HG02571 (cell line): ENCODE measurements around the gene IL1R2.

ENCODE experiments used
- ATAC-seq: cut with Tn5 transposase; IDR thresholded peaks from one replicate; pipeline ENCODE4 v1.9.1; 2021; ENCODE audit warnings: mild to moderate bottlenecking, moderate library complexity; ENCODE audit not compliant: unreplicated experiment

Gene IL1R2, protein sequence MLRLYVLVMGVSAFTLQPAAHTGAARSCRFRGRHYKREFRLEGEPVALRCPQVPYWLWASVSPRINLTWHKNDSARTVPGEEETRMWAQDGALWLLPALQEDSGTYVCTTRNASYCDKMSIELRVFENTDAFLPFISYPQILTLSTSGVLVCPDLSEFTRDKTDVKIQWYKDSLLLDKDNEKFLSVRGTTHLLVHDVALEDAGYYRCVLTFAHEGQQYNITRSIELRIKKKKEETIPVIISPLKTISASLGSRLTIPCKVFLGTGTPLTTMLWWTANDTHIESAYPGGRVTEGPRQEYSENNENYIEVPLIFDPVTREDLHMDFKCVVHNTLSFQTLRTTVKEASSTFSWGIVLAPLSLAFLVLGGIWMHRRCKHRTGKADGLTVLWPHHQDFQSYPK

DNA sequence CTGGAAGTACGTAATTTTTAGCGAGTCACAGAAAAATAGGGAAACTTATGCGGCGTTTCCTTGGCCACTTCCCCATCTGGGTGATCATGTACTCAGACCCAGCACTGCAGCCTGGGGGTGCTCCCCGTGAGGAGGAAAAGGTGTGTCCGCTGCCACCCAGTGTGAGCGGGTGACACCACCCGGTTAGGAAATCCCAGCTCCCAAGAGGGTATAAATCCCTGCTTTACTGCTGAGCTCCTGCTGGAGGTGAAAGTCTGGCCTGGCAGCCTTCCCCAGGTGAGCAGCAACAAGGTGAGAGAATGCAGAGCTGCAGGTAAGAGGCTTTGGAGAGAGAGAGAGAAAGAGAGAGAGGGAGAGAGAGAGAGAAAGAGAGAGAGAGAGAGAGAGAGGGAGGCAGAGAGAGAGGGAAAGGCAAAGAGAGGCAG is at the start of gene IL1R2:
Gene IL1R2 (plus strand): TSS at position 240 of the 425 bp plus-strand sequence. CDS start 16,616 bp downstream, outside the sequence.
- ATAC-seq: no peak

DNA sequence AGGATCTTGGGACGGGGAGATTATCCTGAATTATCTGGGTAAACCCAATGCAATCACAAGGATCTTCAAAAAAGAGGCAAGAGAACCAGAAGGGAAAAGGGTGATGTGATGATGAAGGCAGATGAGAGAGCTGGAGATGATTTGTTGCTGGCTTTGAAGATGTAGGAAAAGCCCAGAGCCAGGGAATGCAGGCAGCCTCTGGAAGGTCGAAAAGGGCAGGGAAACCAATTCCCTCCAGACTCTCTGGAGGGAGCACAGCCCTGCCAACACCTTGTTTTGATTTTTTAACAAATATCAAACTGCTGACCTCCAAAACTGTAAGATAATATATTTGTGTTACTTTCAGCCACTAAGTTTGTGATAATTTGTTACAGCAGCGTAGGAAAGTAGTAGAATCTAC is 48.9 kb upstream of the IL1R2 start:
- no peak for ATAC-seq

DNA sequence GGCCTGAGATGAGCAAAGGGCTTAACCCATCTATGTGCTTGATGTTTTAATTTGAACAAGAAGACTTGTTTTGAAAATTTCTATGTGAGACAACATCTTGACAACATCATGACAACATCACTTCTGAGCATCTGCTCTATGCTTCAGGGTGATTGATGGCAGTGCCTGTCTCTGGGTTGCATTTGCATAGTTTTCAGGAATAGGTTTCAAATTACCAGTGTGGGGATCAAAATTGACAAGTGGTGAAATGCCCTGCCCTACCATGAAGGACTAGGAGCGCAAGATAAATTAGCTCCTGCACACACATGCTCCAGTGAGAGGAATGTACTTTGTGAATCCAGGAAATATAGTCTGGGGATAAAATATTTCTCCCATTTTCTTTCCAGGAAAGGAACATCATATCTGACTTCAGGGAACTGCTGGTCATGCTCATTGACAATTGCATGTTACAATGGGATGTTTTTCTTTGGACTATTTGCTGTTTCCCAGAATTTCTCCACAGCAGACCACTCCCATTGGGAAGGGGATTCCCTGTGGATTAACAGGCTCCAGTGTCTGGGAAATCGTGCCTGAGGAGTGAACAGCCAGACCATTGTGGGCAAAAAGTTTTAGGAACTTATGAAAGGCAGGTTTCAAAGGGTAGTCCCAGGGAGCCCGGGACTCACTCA is 45.3 kb upstream of the IL1R2 start:
- no peak for ATAC-seq

DNA sequence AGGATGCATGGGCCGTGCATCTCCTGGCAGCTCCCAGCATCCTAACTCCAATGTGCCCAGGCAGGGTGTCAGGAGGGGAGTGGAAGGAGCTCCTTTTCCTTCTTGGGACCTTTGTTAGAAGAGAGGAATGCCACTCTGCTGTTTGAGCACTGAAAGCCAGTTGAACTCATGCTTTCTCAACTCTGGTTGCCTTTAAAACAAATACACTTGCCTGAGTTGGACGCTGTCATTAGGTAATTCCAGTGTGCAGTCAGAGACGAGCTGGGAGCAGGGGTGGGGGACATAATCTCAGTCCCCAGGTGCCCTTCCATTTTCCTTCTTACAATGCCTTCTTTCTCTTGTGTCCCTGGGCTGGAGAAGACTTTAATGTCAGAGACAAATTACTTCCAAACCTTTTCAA is 44.4 kb upstream of the IL1R2 start:
- ATAC-seq: no peak

DNA sequence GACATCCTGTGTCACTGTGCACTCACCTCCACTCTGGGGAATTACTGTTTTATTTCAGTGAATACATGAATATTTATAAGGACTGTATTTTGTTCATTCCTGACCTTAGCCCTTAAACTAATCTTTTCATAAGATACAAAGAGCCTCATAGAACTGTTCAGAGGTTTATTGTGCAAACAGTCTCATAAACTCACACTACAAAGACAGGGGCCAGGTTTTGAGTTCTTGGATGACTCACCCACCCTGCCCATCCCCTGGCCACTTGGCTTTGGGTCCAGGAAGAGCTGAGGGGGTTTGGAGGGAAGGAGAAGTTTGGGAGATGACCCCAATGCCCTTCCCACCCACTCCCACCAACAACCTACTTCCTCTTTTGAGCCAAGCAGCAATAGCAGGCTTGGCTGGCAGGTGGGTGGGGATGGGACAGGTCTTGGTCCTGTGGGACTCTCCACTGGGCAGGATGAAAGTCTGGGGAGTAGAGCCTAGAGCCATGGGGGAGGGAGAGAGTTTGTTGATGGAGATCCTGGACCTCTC is 43.1 kb upstream of the IL1R2 start:
- no peak for ATAC-seq

DNA sequence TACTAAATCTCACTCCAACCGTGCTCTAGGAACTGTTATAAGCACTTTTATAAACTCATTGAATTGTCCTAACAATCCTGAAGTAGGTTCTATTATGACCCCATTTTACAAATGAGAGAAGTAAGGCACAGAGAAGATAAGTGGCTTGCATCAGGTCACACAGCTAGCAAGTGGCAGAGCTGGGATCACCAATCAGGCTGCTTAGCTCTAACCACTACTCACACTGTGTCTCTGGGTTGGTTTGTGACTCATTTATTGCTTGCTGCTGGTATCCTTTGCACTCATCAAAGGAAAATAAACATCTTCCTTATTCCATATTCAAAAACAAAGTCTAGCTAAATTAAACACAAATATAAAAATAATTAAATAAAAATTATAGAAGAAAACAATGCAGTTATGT is 42.5 kb upstream of the IL1R2 start:
- ATAC-seq: no peak

DNA sequence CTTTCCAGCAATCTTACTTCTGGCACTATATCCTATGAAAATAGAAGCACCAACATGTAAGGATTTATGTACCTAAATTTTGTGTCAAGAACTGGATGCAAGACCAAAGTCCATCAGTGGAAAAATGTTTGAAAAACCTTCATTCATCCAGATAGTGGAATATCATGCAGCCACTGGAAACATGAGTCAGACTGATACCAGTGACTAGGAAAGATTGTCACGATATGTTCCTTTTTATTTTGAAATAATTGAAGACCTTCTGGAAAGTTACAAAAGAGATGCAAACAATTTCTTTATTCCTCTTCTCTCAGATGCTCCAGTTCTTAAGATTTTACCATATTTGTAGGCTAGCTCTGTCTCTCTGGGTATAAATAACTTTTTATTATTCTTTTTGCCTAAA is 40.5 kb upstream of the IL1R2 start:
- ATAC-seq: no peak

DNA sequence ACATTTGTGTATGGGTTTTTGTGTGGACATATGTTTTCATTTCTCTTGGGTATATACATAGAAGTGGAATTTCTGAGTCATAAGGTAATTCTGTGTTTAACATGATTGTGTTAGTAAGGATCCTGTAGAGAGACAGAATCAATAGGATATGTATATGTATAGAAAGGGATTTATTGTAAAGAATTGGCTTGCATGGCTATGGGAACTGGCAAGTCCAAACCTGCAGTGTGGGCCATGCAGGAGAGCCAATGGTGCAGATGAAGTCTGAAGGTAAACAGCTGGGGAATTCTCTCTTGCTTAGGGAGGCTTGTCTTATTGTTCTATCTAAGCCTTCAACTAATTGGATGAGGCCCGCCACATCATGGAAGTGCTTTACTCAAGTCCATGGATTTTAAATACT is 39.2 kb upstream of the IL1R2 start:
- ATAC-seq: no peak

DNA sequence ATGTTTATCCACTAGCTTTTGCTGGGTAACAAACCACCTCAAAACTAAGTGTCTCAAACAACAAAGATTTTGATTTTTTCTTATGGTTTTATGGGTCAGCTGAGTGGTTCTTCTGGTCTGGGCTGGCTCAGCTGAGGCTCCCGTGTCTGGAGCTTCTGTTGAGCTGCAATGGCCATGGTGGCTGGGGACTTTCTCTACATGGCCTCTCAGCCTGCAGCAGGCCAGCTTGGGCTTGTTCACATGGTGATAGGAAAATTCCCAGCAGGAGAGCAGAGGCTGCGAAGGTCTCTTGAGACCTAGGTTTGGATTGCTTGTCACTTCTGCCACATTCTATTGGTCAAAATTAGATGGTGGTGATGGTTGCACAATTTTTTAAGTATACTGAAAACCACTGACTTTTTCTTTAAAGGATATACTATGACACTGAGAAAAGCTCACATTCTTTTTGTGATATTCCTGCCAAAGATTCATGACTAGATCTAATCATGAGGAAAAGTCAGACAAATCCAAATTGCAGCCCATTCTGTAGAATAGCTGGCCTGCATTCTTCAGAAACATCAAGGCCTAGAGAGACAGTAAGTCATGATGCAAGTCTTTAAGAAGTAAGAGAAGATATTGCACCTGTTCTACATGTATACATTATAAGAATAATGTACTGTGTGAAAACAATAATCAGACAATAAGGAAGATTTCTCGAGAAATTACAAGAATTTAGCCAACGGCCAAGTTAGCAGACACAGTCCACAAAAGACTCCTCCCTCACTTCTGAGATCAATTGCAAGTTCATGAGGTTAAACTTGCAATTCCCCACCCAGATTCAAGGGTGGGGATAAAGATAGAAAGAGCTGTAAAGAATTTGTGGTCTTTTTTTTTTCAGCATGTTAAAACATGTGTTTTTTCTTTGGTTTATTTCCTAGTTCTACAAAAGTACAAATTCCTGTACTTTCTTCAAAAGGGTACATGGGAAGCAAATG is 35.0 kb upstream of the IL1R2 start:
- ATAC-seq: no peak

DNA sequence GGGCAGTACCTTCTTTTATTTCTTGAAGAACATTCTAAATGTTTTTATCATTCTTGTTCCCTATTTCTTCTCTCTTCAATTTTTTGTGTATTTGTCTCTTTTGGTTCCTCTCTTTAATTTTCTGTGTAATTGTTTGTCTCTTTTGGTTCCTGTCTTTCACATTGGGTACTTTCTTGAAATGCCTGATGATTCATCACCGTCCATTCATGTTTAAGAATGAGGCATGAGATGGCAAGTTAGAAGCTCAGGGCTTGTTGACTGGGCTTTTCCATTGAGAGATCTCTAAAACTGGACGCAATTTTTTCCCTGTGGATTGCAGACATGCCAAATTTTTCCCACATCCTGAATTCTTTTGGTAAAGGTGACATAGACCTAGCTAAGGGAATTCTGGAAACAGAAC is 33.7 kb upstream of the IL1R2 start:
- ATAC-seq: no peak

DNA sequence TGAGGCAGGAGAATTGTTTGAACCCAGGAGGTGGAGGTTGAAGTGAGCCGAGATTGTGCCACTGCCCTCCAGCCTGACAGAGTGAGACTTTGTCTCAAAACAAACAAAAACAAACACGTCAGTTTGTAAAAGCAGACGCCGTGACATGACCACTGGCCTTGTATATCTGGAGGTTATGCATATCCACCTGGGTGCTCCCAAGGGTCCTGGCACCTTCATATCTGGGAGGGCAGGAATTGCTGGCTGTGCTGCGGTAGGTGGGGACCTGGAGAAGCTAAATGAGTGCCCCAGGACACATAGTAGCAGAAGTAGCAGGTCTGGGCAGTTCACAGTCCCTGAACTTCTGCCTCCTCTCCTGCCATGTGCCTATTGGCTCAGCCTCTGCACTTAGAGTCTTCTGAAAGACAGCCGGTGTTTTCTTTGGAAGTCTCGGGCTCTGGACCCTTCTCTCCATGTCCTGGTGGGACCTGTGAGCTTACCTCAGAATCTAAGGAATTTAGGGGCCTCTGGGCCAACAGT is 30.9 kb upstream of the IL1R2 start:
- no peak for ATAC-seq

DNA sequence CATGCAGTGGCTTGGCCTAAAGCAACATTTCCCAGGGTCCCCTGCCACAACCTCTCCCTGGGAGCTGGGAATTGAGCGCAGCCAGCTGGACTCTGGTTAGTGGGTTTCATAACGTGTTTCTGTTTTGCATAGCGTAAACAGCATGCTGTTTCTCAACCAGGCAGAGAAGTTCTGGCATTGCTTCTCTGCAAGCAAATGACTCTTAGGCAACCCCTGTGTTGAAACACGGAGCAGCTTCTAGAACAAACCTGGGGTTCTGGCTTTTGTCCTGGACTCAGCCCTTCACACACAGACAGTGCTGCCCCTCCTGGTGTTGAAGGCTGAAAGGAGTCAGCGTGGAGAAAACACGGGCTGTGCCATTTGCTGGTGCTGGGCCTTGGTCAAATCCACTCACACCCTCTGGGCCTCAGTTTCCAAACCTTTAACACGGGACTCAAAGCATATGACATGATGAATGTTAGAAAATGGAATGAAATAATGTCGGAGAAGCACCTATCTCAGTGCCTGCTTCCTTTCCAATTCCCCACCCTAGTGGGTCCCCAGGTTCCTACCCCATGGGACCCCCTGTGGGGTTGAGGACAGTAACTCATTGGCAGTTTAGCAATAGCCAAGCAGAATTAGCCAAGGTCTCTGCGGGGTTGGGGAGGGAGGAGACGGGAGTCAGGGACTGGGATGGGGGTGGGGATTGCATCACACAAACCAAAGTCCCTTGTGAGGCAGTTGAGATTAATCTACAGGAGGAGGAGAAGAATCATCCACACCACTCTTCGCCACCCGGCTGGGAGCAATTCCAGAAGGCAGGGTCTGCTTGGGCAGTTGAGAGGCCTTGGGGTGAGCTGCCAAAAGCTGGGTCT is 30.2 kb upstream of the IL1R2 start:
- ATAC-seq: no peak

DNA sequence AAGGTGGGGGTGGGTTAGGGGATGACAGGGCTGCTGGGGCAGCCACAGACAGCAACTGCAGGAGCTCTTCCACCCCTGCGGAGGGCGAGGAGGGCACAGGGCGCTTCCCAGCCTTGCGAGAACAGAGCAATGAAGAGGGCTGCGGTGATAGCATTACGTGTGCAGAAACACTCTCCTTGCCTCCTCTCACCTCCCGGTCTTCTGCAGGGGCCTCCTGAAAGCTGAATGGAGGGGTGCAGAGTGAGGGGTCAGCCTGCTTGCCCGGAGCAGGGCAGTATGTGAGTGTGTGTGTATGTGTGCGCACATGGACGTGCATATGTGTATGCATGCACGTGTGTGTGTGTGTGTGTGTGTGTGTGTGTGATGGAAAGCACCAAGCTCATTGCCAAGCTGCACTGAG is 29.5 kb upstream of the IL1R2 start:
- no peak for ATAC-seq

DNA sequence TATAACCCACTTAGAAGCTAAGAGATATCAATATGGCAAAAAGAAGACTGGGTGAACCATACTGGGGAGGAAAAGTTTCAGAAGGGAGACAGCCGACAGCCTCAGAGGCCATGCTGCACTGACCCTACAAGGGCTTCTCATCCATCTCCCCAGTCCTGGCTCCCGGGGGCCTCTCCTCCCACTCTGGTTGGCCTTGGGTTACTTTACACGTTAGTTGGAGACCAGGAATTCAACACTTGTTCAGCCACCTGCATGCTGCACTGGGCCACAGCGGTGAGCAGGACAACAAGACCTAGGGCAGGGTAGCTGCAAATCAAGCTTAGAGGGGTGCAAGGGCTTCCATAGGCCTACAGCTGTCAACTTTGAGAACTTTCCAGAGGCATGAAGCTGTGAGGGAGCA is 28.6 kb upstream of the IL1R2 start:
- ATAC-seq: no peak

DNA sequence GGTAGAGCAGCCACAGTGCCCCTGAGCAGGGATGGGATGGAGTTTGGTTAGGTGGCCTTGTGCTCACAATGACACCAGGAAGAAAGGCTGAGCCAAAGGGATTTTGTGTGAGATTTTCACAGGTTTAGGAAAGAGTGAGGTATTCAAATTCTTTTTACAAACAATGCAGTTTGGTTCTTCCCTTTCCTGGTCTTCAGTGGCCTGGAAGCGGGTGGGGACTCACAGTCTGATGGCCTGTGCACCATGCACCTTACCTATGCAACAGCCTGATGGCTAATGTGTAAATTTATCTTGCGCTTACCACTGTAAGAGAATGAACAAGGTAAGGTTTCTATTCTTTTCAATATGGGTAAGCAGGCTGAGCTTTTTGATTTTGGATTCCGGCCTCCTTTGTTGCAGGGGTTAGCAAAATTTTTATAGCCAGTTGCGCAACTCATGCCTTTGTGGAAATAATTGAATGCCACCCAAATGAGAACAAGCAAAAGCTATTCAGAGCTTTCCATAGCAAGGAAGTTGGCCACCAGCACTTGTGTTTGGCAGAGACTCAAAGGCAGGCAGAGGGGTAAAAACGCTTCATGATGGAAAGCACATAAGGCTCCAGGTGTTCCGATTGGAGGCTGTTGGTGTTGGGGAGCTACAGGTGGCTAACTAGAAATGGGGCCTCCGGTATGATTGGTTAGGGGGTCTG is 23.8 kb upstream of the IL1R2 start:
- no peak for ATAC-seq

DNA sequence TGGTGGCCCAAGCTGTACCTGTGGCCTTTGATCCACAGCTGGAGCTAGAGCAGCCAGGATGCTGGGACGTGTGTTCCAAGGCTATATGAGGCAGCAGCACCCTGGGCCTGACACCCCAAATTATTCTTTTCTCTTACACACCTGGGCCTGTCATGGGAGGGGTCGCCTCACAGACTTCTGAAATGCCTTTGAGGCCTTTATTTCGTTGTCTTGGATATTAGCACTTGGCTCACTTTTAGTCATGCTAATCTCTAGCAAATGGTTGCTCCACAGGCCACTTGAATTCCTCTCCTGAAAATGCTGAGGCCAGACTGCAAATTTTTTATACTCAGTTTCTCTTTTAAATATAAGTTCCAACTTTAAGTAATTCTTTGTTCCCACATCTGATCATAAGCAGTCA is 22.0 kb upstream of the IL1R2 start:
- no peak for ATAC-seq

DNA sequence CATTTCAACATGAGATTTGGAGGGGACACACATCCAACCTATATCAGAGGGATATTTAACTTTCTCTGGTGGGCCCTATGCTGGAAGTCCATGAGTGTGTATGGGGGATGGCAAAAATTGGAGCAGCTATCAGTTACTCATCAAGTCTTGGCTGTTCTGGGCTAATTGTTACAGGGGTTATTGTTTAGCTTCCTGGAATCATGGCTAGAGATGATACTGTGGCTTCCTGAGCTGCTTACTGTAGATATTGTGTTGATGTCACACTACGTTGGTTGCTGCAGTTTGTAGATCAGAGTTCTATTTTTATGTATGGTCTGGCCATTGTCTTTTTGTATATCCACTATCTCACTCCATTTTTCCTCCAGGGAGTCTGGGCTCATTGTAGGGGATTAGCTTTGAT is 20.9 kb upstream of the IL1R2 start:
- no peak for ATAC-seq

DNA sequence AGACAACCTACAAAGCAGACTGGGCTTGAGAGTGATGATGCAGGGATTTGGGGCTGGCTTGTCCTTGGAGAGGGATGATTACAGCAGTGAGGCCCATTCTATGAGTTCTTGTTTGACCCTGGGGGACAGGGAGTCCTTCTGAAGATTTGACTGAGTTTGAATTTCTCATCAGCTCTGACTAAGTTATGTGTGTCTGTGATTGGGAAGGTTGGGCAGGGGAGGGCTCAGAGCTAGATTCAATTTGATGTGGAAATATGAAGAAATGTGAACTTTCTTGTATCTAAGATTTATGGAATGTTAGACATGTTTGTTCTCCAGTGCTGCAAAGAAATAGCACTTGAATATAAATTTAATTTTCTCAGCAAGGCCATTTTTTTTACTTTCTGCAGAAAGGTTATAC is 19.9 kb upstream of the IL1R2 start:
- no peak for ATAC-seq
